MM.1S (cell line): ENCODE data around the gene OR2S2.
A peak's percentile ranks its signal among the peaks of the same experiment; 100 is the strongest.

Experiments
- DNase-seq: peaks from one replicate; pipeline ENCODE4 v3.0.0-alpha.2; 2015
- H2AFZ ChIP-seq: fragments of 300-600 bp; sonication (generic); 2 replicates; pipeline ENCODE4 v1.6.0; 2016; ENCODE audit warnings: antibody characterized with exemption, low read length
- H3F3A ChIP-seq: fragments of 300-600 bp; sonication (generic); 2 replicates; pipeline ENCODE4 v1.6.1; 2016; ENCODE audit warnings: mild to moderate bottlenecking, antibody characterized with exemption, low read length, moderate library complexity, mixed read lengths; ENCODE audit not compliant: insufficient read depth
- H3K27ac ChIP-seq: fragments of 300-600 bp; sonication (generic); 2 replicates; pipeline ENCODE4 v1.5.1; 2016; ENCODE audit warnings: mild to moderate bottlenecking, low read length
- H3K27me3 ChIP-seq: fragments of 300-600 bp; sonication (generic); replicated peaks from 2 replicates; pipeline ENCODE4 v1.6.0; 2016; ENCODE audit warnings: low read length; ENCODE audit not compliant: insufficient read depth
- H3K36me3 ChIP-seq: fragments of 300-600 bp; sonication (generic); replicated peaks from 2 replicates; pipeline ENCODE4 v1.6.1; 2016; ENCODE audit warnings: mild to moderate bottlenecking, low read length, mixed read lengths; ENCODE audit not compliant: insufficient read depth
- H3K4me1 ChIP-seq: fragments of 300-600 bp; sonication (generic); 2 replicates; pipeline ENCODE4 v1.6.1; 2016; ENCODE audit warnings: low read length, mixed read lengths
- H3K4me2 ChIP-seq: fragments of 300-600 bp; sonication (generic); 2 replicates; pipeline ENCODE4 v1.6.0; 2016; ENCODE audit warnings: low read depth, low read length
- H3K4me3 ChIP-seq: fragments of 300-600 bp; sonication (generic); 2 replicates; pipeline ENCODE4 v1.5.1; 2016; ENCODE audit warnings: low read length, mixed read lengths
- H3K79me2 ChIP-seq: fragments of 300-600 bp; sonication (generic); 2 replicates; pipeline ENCODE4 v1.6.1; 2016; ENCODE audit warnings: mixed run types, low read length, mixed read lengths
- H3K9ac ChIP-seq: fragments of 300-600 bp; sonication (generic); 2 replicates; pipeline ENCODE4 v1.6.1; 2016; ENCODE audit warnings: low read length, mixed read lengths
- H3K9me2 ChIP-seq: fragments of 300-600 bp; sonication (generic); replicated peaks from 2 replicates; pipeline ENCODE4 v1.6.1; 2016; ENCODE audit warnings: mild to moderate bottlenecking, low read length, mixed read lengths; ENCODE audit not compliant: insufficient read depth
- H3K9me3 ChIP-seq: fragments of 300-600 bp; sonication (generic); replicated peaks from 2 replicates; pipeline ENCODE4 v1.6.1; 2016; ENCODE audit warnings: mild to moderate bottlenecking, low read length, mixed read lengths; ENCODE audit not compliant: insufficient read depth
- H4K20me1 ChIP-seq: fragments of 300-600 bp; sonication (generic); 2 replicates; pipeline ENCODE4 v1.6.1; 2016; ENCODE audit warnings: mild to moderate bottlenecking, low read length, moderate library complexity, mixed read lengths; ENCODE audit not compliant: insufficient read depth
- CTCF ChIP-seq: fragments of 300-600 bp; sonication (generic); IDR thresholded peaks from 2 replicates; pipeline ENCODE4 v1.5.1; 2016; ENCODE audit warnings: antibody characterized with exemption, low read length, mixed read lengths
- EZH2 ChIP-seq: fragments of 300-600 bp; sonication (generic); optimal IDR thresholded peaks from 2 replicates; pipeline ENCODE3; 2017; ENCODE audit warnings: low read depth, mild to moderate bottlenecking, antibody characterized with exemption, low read length, mixed read lengths
- EZH2phosphoT487 ChIP-seq: fragments of 300-600 bp; sonication (generic); IDR thresholded peaks from 2 replicates; pipeline ENCODE4 v1.6.1; 2018; ENCODE audit warnings: antibody characterized with exemption, low read length

Gene OR2S2

DNA sequence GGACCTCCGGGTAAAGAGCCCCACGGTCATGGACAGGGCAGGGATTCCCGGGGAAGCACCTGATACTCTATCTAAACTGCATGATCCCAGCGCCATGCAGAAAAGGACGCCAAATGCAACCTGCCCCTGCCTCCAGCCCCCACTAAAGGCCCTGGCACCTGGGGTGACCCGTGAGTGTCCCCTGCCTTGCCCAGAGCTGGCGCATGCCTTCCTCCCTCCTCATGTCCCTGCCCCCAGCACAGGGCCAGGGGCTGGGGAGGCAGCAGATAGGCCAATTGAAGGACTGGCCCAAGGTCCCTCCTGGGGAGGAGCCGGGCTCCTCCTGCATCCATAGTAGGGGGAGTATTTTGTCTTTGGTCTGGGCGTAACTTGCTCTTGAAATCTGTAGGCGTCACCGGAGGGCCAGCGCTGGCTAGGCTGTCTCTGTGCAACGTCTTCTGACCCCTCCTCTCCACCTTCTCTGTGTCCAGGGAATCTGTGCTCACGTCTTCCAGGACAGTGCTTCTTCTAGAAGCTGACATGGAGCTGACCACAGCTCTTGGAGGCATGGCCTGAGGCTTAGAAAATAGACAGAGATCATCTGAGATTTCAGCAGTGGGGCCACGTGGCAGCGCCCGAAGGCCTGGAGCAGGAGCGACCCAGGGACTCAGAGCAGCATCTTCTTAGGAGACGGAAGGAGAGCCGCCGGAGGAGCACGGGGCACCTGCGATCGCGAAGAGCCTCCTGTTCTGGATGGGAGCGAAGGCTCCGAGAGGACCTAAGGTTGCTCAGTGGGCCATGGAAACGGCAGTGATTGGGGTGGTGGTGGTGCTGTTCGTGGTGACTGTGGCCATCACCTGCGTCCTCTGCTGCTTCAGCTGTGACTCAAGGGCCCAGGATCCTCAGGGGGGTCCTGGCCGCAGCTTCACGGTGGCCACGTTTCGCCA, 48.0 kb downstream of the OR2S2 start:
- H3K4me1 ChIP-seq: peaks cover 19% of the 10 kb centered on the region
- peak overlapping the region; percentile 95 for H2AFZ ChIP-seq

DNA sequence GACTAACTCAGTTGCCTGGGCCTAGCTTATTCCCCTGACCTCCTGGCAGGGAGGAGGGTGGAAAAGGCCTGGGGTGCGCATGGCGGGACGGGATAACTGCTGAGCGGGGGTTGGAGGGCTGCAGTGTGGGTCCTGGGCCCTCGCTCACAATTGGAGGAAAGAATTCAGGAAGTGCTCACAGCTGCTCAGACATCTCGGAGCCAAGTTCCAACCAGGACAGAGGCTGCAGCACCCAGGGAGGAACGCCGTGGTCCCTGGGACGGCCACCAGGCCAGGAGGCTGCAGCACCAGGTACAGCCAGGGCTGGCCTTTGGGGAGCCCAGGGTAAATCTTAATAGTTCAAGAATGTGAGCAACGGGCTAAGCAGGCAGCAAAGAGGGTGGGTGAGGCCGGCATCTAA, 48.7 kb downstream of the OR2S2 start, which contains the start of gene SPAAR:
SPAAR (plus strand) TSS at position 217 of the 400 bp plus-strand sequence. CDS start 974 bp downstream, outside the sequence.
- Histone ChIP-seq H3K27me3 (no peaks in the 10 kb centered on the region), H3K4me1 (peaks cover 19% of the 10 kb centered on the region), H3K4me3 (no peak within 1 kb of the TSS), H3K79me2 (no peaks in the 10 kb centered on the region), H3K9ac (no peak within 1 kb of the TSS), H3K4me2 (peak within 1 kb of the TSS; percentile 75), H4K20me1 (no peaks in the 10 kb centered on the region), H3K9me2 (no peaks in the 10 kb centered on the region), H2AFZ (peak within 1 kb of the TSS; percentile 95), H3F3A (peaks cover 15% of the 10 kb centered on the region), H3K27ac (no peak within 1 kb of the TSS), H3K9me3 (no peaks in the 10 kb centered on the region), H3K36me3 (no peaks in the 10 kb centered on the region)
- no peak for DNase-seq
- TF ChIP-seq CTCF (no peak), EZH2phosphoT487 (no peak), EZH2 (no peak)

More for the DNA sequence above, 48.0 kb downstream of the OR2S2 start:
- Histone ChIP-seq H4K20me1 (no peaks in the 10 kb centered on the region), H3K4me2 (peak overlapping the region; percentile 75), H3K9me2 (no peaks in the 10 kb centered on the region), H3F3A (peaks cover 15% of the 10 kb centered on the region), H3K9ac (peak overlapping the region; percentile 36; the same call in 1 of the 2 replicates), H3K27ac (peak overlapping the region; percentile 64; the same call in 1 of the 2 replicates), H3K27me3 (no peaks in the 10 kb centered on the region), H3K79me2 (no peaks in the 10 kb centered on the region), H3K9me3 (no peaks in the 10 kb centered on the region), H3K36me3 (no peaks in the 10 kb centered on the region), H3K4me3 (no peak overlapping the region)
- TF ChIP-seq CTCF (no peak), EZH2phosphoT487 (no peak), EZH2 (no peak)
- DNase-seq: no peak

DNA sequence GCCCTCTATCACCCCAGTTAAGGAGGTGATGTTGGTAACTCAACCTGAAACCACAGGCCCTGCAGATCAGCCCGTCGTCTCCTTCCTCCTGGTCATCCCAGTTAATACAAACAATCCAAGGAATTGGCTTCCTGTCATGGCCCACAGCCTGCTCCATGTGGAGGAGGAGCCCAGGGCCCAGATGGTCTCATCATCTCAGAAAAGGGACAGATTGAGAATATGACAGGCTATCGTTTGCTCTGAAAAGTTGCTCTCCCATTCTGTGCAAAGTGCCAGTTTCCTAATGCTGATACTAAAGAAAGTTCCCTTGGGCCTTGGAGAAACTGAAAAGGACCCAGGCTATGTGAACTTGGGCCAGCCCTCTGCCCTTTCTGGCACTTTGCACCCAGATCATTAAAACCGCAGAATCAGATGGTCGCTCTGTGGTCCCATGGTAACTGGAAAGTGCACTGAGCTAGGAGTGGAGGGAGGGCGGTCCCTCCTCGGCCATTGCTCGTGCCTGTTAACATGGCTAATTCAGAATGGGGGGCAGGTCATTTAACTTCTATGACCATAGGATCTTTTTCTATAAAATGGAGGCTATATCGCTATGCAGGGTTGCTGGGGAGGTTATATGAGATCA, 49.3 kb downstream of the OR2S2 start:
- no peaks in the 10 kb centered on the region for H3K36me3 ChIP-seq
- H3K4me2 ChIP-seq: no peak overlapping the region
- no peaks in the 10 kb centered on the region for H3K9me3 ChIP-seq
- no peak overlapping the region for H3K4me3 ChIP-seq
- no peaks in the 10 kb centered on the region for H3K9me2 ChIP-seq
- H2AFZ ChIP-seq: no peak overlapping the region
- TF ChIP-seq EZH2phosphoT487: no peak
- TF ChIP-seq CTCF: no peak
- TF ChIP-seq EZH2: no peak
- no peak overlapping the region for H3K27ac ChIP-seq
- peaks cover 19% of the 10 kb centered on the region for H3K4me1 ChIP-seq
- H3K9ac ChIP-seq: no peak overlapping the region
- H3K79me2 ChIP-seq: no peaks in the 10 kb centered on the region
- H3F3A ChIP-seq: peaks cover 15% of the 10 kb centered on the region
- no peaks in the 10 kb centered on the region for H4K20me1 ChIP-seq
- DNase-seq: no peak
- H3K27me3 ChIP-seq: no peaks in the 10 kb centered on the region
